ENCODE data around the gene C20orf141.
"Not testable (repeated sequence)": the region's sequence is repeated elsewhere in the genome, so short reads cannot be mapped to it uniquely, and the experiment has no call there.

C20orf141 gene

DNA sequence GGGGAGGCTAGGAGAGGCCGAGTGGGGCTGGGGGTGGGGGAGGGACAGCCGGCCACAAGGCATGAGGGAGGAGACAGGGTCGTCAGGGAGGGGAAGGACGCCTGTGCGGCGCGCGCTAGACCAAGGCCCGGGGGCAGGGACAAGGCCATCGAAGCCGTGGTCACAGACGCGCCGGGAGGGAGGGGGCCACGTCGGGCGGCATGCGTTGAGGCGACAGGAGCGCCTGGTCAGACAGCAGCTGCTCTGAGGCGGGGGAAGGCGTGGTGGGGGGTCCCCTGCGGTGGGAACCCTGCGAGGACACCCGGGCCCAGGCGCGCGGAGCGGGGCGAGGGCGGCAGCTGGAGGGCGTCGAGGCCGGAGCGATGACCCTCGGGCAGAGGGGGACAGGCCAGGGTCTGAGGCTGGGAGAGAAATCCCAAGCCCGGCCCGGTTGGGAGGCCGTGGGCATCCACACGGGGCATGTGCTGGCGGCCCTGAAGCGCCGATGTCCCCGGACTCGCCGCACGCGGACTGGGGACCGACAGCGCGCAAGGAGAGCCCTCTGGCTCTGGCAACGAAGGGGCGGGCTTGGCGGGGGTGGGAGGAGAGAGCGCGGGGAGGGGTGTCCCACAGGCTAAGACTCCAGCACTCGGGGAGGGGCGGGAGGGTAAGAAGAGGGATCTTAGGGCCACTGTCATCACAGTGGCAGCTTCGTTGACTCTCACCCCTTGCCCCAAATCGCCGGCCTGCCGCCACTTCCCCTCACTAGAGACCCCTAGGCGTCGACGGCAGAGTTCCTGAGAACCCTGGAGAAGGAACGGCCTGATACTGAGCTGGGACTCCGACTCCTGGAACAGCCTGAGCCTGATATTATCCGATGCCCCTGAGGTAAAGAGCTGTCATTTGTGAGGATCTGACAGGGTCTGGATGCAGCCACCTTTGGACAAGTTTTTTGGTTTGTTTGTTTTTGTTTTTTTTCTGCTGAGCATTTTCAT lies 6.4 kb downstream of the C20orf141 start:
- DNase-seq: no peak

DNA sequence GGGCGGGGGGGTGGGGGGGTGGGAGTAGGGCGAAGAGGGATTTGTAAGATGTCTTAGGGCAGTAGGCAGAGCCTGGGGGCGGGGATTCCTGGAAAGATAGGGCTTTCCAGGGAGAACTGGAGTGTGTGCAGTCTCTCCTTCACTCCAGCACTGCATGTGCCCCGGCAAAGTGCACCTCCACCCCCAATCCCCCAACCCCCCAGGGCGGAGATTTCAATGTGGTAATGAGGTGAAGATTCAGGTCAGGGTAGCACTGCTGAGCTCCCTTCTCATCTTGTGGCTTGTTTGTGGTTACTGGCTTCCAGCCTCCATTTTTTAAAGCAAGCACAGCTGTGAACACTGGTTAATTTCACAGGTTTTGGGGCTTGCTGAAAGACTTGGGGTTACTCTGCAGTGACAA lies 7.3 kb downstream of the C20orf141 start:
- DNase-seq: no peak

DNA sequence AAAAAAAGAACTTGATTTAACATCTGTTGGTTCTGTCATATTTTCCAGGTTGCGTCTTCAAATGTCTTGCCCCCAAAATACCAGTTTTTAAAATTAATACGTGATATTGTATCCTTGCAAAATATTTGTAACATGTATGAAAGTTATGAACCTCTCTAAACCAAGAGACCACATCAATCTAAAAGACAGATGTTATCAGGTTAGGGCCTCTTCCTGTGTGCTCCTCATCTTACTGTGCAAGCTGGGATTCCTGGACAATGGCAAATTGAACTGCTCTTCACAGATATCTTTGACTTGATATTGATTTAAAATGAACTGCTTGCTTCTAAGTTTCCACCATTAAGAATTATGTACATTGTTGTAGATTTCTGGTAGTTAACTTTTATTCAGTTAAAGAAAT lies 11.0 kb downstream of the C20orf141 start:
- no peak for DNase-seq

DNA sequence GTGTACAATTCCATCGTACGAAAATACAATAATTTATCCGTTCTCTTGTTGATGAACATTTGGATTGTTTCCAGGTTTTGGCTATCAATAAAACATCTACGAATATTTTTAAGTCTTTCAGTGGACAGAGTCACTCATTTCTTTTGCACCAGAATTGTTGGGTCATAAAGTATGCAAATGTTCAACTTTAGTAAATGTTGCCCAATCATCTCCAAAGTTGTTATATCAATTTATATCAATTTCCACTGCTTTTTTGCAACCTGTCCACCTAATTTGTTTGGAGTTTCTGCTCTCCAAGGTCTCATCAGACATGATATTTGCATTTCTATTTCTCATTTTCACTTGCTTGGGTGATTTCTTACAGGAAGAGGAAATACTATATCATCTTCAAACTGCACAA lies 11.9 kb downstream of the C20orf141 start:
- DNase-seq: no peak

DNA sequence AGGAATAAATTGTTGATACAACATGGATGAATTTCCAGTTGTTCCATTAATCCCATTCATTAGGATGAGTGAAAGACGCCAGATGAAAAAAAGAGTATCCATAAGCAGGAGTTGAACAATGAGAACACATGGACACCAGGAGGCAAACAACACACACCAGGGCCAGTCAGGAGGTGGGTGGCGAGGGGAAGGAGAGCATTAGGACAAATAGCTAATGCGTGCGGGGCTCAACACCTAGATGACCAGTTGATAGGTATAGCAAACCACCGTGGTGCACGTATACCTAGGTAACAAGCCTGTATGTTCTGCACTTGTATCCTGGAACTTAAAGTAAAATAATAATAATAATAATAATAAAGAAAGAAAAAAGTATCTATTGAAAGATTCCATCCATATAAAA lies 14.6 kb downstream of the C20orf141 start:
- DNase-seq: no peak

DNA sequence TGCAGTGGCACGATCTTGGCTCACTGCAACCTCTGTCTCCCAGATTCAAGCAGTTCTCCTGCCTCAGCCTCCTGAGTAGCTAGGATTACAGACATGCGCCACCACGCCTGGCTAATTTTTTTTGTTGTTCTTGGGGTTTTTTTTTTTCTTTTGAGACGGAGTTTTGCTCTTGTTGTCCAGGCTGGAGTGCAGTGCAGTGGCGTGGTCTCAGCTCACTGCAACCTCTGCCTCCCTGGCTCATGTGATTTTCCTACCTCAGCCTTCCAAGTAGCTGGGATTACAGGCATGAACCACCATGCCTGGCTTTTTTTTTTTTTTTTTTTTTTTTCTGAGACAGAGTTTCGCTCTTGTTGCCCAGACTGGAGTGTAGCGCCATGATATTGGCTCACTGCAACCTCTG lies 16.4 kb downstream of the C20orf141 start:
- DNase-seq: not testable (repeated sequence)

DNA sequence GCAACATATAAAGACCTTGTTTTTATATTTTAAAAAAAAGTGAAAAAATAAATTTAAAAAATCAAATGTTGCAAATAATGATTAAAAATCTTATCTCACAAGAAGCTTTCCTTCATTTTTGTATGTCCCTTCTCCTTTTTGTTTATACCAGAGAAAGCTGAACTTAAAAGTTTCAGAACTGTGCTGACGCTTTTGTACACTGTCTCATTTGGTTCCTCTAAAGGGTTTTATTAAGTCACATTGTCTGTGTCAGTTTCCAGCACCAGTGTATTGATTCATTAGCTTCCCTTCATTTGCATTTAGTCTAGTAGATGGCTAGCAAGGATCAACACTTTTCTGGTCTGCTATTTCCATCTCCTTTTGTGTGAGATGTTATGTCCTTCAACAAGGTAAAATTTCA lies 19.0 kb downstream of the C20orf141 start:
- no peak for DNase-seq

DNA sequence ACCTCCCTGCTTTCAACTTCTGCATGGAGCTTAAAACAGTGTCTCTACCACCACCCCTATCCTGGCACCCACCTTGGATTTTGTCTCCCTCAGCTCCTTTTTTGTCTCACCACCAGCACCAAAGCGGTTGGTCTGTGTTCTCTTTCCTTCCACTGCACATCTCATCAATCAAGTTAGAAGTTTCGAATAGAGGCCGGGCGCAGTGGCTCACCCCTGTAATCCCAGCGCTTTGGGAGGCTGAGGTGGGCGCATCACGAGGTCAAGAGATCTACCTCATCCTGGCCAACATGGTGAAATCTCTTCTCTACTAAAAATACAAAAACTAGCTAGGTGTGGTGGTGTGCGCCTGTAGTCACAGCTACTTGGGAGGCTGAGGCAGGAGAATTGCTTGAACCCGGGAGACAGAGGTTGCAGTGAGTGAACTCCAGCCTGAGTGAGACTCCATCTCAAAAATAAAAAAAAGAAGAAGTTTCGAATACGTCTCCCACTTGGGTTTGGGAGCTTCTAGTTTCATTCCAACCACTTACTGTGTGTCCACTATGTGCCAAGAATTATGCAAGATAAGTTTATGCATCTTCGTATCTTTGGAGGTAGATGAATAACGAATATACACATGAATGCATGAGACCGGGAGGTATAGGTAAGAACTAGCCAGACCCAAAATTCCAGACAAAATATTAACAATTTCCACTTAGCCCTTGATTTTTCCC lies 19.8 kb downstream of the C20orf141 start:
- no peak for DNase-seq

DNA sequence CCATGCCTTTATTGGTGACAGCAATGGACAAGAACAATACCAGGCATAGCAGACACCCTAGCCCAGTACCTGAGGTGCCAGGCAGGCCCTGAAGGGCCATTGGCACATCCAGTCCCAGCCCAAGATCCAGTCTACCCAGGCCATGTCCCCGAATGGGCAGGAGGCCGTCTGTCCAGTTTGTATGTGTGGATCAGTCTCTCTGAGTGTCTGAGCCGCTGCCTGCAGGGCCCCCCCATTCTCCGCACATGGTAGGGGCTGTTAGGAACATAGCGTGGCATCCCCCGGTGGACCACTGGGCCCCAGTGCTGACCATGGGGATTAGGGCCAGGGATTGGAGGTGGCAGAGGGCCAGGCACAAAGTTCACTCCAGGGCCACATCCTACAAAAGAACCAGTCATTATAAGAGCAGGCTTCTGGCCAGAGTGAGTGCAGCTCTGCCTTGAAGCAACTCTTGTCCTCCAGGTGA lies 20.6 kb downstream of the C20orf141 start:
- no peak for DNase-seq

DNA sequence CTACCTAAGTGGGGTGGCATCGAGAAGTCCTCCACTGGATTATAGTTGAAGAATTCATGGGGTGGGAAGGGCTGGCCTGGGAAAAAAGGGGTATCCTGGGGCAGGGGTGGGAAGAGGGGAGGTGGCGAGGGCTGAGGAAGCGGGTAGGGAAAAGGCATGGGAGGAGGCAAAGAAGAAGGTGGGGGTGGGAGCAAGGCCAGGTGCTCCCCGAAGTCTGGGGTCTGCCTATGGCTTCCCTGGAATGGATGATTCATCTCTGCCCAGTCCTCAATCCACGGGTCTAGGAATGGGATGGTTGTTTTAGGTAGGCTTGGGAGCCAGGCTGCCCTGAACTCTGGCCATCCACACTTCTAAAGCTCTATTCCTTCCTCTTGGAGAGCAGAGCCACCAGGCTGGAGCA lies 21.2 kb downstream of the C20orf141 start:
- DNase-seq: no peak

DNA sequence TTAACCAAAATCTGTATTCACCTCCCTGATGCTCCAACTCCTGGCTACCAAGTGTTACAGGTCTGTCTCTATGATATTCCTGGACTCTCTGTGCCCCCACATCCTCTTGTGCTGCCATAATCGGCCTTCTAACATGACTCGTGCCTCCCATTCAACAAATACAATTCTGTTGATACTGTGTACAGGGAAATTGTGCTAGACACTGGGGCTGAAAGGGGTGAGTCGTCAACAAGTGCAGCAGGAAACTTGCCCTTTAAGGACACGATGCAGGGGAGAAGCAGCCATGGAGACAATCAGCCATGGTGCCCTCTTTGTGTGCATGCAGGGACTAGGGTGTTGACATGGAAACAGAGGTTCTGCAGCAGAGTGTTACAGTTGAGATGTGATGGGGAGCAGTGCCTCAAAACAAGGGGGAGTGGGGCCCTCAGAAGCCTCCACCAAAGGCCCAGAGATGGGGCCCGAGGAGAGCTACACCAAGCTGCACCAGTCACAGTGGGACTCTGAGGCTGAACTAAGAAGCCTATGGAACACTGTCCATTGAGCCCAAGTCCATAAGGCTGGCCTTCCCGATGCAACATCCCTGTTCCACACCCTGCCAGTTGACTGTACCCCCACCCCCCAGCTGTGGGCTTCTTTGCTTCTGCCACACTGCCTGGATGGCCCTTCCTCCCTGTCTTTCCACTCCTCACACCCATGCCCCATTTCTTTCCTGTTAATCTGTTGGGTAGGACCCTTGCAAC lies 22.6 kb downstream of the C20orf141 start:
- no peak for DNase-seq

DNA sequence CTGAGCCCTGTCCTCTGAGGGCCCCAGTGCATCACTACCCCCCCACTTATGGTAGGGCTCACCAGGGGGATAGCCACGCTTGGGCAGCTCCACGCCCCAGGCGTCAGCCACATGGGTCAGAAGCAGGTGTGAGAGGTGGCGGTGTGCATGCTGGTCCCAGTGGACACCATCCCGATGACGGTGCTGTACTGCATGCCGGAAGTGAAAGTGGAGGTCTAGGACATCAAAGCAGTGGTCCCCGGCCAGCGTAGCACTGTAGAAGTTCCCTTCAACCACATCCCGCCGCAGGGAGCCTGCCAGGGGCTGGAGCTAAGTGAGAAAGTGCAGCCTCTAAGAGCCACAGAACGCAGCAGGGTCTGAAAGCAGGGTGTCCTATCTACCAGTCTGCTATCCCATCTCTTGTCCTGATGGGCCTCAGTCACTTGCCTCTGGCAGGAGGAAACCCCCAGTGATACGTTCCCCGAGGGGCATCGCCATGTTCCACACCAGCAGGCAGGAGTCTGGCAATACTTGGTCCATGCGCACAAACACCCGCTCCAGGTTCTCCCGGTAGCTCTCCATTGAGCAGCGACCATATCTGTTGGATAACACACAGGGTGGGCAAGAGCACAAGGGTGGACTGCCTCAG lies 23.5 kb downstream of the C20orf141 start:
- no peak for DNase-seq

DNA sequence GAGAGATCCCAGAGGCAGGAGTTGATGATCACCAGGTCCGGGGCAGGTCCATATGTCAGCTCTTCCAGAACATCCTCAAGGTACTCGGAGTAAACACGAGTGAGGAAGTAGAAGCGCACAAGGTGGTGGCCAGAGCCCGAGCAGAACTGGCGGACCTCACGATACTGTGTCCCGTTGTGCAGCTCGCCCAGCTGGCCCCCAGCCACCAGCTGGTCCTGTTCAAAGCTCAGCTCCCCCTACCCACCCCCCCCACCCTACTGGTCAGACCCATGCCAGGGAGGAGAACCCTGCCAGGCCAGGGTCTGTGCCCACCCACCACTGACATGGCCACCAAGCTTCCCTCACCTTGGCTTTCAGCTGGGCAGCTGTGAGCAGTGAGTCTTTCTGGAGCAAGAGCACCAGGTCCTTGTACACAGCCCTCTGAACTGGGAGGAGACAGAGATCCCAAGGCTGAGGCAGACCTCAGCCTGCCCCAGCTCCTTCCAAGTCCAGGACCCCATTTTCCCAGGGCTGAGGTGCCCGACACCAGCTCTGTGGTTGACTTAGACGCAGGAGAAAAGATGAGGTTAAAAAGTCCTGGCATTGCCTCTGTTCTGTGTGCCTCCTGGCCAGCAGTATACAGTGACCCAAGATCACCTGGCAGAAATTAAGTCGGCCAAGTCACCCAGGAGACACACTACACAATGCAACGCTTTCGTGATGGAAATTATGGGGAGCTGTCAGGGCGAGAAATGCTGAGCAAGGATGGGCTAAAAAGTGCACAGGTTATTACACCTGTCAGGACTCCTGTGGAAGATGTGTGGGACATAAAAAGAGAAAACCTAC lies 24.3 kb downstream of the C20orf141 start:
- no peak for DNase-seq

DNA sequence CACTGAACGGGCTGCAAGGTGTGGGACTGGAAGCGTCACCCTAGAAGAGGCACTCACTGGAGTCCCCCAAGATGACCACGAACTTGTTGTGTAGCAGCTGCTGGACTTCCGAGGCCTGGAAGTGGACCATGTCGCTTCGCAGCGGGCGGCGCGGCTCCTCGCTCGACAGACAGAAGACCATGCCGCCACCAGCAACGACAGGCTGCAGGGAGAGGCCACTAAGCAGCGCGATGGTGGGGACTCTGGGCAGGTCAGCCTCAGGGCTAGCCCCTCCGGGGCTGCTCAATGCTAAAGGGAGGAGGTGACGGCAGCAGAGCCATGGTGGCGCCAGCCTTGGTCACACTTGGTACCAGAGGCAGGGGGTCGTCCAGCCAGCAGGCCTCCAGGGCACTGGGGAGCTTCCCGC lies 24.9 kb downstream of the C20orf141 start:
- DNase-seq: no peak

DNA sequence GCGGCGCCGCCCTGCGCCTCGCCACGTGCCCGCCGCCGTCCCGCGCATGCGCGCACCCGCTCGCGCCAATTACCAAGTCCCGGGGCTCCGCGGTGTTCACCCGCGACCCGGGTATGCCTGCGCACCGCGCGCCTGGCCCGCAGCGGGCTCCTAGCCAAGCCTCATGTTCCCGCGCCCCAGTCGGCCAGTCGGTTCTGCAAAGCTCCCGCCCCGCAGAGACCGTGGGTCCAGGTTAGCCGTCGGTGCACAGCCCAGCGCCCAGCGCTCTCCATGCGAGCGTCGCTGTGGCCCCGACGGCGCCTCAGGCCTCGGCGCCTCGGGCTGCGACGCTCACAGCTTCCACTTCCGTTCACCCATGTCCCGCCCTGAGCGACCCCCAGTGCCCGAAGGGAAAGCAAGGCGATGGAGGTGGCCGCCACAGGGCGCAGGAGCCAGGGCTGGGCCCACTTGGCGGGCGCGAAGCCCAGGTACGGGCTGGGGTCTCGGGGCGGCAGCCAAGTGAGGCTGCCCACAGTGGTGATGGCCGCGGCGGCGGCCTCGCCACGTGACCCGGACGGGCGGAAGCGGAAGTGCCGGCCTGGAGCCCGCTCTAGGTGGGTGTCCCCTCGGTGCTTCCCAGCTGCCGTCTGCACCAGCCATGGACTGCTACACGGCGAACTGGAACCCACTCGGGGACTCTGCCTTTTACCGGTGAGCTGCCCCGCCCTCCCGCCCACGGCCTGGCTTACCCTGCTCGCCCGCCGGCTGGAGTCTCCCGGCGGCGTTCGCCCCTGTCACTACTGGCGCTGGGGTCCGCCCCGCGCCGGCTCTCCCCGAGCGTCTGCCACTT lies 25.6 kb downstream of the C20orf141 start, which contains the start of the genes PCED1A and VPS16:
TSS of gene PCED1A (minus strand) at position 518 of the 829 bp plus-strand sequence. CDS start 743 bp downstream, outside the sequence.
TSS of gene VPS16 (plus strand) at position 608 of the 829 bp plus-strand sequence. CDS start at position 638, 30 bp downstream.
- peak; percentile 95 for DNase-seq

DNA sequence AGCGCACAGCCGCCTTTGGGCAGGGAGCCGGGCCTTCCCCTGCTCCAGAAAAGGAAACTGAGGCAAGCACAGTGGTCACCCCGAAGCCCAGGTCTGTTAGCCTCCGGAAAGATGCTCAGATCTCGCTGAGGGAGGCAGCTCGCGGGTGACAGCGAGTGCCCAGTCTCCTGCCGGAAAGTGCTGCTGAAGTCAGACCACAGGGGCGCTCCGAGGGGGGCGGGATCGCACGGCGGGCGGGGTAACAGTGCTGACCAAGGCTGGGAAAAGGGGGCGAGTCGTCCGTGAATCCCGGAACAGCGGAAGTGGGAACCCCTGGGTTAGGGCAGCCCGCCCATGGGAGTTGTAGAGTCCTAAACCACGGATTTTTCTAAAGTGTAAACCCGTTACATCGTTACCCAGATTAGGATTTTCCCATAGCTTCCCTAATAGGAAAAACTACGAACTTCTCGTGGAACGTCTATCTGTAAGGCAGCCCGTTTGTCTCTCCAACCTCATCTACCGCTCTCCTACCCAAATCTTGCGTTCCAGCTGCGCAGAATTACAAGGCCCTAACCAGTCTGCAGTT lies 26.3 kb downstream of the C20orf141 start:
- DNase-seq: peak; percentile 69

DNA sequence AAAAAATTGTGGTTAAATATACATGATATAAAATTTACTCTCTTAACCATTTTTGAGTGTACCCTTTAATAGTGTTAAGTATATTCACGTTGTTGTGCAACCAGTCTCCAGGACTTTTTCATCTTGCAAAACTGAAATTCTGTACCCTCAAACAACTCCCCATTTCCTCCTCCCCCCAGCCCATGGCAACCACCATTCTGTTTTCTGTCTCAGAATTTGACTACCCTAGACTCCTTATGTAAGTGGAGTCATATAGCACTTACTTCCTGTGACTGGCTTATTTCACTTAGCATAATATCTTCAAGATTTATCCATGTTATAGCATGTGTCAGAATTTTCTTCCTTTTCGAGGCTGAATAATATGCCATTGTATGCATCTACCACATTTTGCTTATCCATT lies 30.8 kb downstream of the C20orf141 start:
- DNase-seq: no peak

DNA sequence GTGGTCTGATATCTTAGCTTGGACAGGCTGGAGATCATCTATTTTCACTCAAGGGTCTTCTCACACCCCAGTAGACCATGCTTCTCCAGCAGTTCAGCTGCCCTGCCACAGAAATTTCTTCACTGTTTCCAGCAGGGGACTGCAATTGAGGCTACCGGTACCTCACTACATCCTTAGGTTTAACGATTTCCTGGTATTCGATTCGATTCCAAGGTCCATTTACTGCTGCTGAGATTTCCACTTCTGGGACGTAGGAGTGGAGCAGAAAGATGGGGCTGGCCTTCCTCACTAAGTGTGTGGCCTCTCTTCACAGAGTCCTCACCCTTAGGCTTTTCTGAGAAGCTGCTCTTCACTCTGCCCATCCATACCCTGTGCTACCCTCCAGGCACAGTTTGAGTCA lies 31.9 kb downstream of the C20orf141 start:
- DNase-seq: no peak

DNA sequence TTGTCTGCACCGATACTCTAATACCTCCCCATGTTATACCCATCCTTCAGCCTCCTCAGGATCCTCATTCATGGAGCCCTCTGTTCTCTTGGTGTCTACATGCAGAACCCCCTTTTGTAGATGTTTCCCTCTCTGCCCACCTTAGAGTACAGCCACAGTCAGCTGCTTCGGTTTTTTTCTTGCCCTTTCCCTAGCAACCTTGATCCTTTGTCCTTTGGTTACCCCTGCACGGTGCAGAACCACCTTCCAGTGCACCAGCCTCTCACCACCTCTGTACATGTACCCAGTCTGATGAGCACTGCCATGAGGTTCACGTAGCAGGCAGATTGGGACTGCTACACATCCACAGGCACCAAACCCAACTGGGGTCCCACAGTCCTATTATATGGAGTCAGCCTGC lies 33.0 kb downstream of the C20orf141 start:
- DNase-seq: no peak

DNA sequence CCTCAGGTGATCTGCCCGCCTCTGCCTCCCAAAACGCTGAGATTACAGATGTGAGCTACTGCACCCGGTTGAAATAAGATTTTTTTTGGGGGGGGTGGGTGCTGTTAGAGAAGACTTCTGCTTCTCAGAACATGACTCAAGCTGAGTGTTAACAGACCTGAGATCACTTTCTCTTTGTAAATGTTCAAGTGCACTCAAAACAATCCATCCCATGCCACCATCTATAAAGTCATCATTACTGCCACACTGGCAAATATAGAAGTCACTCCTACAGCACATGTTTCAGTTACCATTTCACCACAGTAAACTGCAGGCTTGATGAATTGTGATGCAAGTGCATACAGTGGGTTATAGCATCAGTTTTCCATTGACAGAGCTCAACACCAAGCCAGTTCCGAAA lies 34.7 kb downstream of the C20orf141 start:
- no peak for DNase-seq

Data from retina (tissue), 1 donor.